Left ventricle myocardium inferior (tissue), 1 donor: ENCODE measurements around the gene OXA1L. TPM values are rescaled to one million over a fixed set of nuclear protein-coding genes. Genes with fewer than 3 reads are reported as not detected.

ENCODE experiments used
- DNase-seq: peaks from one replicate; pipeline ENCODE4 v3.0.0-alpha.2; 2020
- H3K27ac ChIP-seq: fragments of 200-600 bp; replicated peaks from 2 replicates; pipeline ENCODE4 v1.8.0; 2021
- H3K27me3 ChIP-seq: fragments of 200-600 bp; 2 replicates; pipeline ENCODE4 v1.8.0; 2021; ENCODE audit warnings: low read depth
- H3K36me3 ChIP-seq: fragments of 200-600 bp; 2 replicates; pipeline ENCODE4 v1.8.0; 2021
- H3K4me1 ChIP-seq: fragments of 200-600 bp; 2 replicates; pipeline ENCODE4 v1.8.0; 2021
- H3K4me3 ChIP-seq: fragments of 200-600 bp; 2 replicates; pipeline ENCODE4 v1.8.0; 2021; ENCODE audit warnings: mild to moderate bottlenecking, moderate library complexity
- H3K9me3 ChIP-seq: fragments of 200-600 bp; replicated peaks from 2 replicates; pipeline ENCODE4 v1.8.0; 2021
- CTCF ChIP-seq: fragments of 200-600 bp; IDR thresholded peaks from 2 replicates; pipeline ENCODE4 v1.8.0; 2021; ENCODE audit warnings: antibody characterized with exemption, mild to moderate bottlenecking, borderline replicate concordance
- intact Hi-C: fragments of 100-400 bp; cut with micrococcal nuclease; formaldehyde crosslinking; loops from one replicate; pipeline ENCODE4 v1.11.0; 2022
- total RNA-seq: library from RNA; stranded (reverse); fragmentation: NEBNext Ultra II Directional; extraction: Animal tissue kit (Norgen Biotek cat#: 25700); gene quantifications from one replicate; pipeline ENCODE4 v1.2.1, GENCODE V29; 2021
- donor health status: DM: no; HTN: yes; CAD: no; lungs with severe emphysema.

The OXA1L gene
- total RNA-seq, 1 donor from 2014 or later = 182 TPM

- intact Hi-C loops = loop anchor here (5.0 kb wide), 2 partner anchors 33 to 162 kb away; no protein-coding TSS in a partner anchor
- H3K4me1 ChIP-seq = peaks cover 45% of the 10 kb centered on the region
- no peak for TF ChIP-seq CTCF
- peak overlapping the region; percentile 55 for H3K4me3 ChIP-seq
- peak; percentile 55 for DNase-seq
- no peaks in the 10 kb centered on the region for H3K36me3 ChIP-seq
- no peaks in the 10 kb centered on the region for H3K9me3 ChIP-seq
- H3K27ac ChIP-seq = peak overlapping the region; percentile 63
- no peaks in the 10 kb centered on the region for H3K27me3 ChIP-seq
Measured at GRCh38 chr14:22819151-22819988, 52.9 kb downstream of the OXA1L start.

- Histone ChIP-seq H3K27me3 (no peaks in the 10 kb centered on the region), H3K9me3 (no peaks in the 10 kb centered on the region), H3K36me3 (no peaks in the 10 kb centered on the region), H3K4me1 (peaks cover 39% of the 10 kb centered on the region), H3K4me3 (no peak overlapping the region), H3K27ac (no peak overlapping the region)
- DNase-seq = no peak
- intact Hi-C loops = no loop called here
- no peak for TF ChIP-seq CTCF
Measured at GRCh38 chr14:22820731-22821130, 54.2 kb downstream of the OXA1L start.

GRCh38 chr14:22821193-22822015 is 54.9 kb downstream of the OXA1L start:
- DNase-seq = no peak
- H3K27me3 ChIP-seq = no peaks in the 10 kb centered on the region
- H3K9me3 ChIP-seq = no peaks in the 10 kb centered on the region
- H3K27ac ChIP-seq = no peak overlapping the region
- no peak overlapping the region for H3K4me3 ChIP-seq
- H3K4me1 ChIP-seq = peaks cover 39% of the 10 kb centered on the region
- intact Hi-C loops = no loop called here
- H3K36me3 ChIP-seq = no peaks in the 10 kb centered on the region
- TF ChIP-seq CTCF = no peak

GRCh38 chr14:22822016-22822570 is 55.6 kb downstream of the OXA1L start:
- no peak for TF ChIP-seq CTCF
- Histone ChIP-seq H3K27ac (peak overlapping the region; percentile 24), H3K36me3 (no peaks in the 10 kb centered on the region), H3K9me3 (no peaks in the 10 kb centered on the region), H3K4me3 (peak overlapping the region; percentile 62), H3K4me1 (peaks cover 39% of the 10 kb centered on the region), H3K27me3 (no peaks in the 10 kb centered on the region)
- intact Hi-C loops = no loop called here
- DNase-seq = no peak

Other genes with a start within 250 kb of the OXA1L start
- 118 TPM for gene DAD1, start 177.5 kb upstream of the OXA1L start, total RNA-seq
- gene ABHD4, start 168.4 kb upstream of the OXA1L start, total RNA-seq = 23.2 TPM
- not detected for gene OR6J1, start 122.3 kb upstream of the OXA1L start, total RNA-seq
- gene SLC7A7, start 48.7 kb downstream of the OXA1L start, total RNA-seq = 4.6 TPM
- gene MRPL52, start 63.2 kb downstream of the OXA1L start, total RNA-seq = 110 TPM
- gene MMP14, start 69.9 kb downstream of the OXA1L start, total RNA-seq = 22.1 TPM
- gene LRP10, start 105.1 kb downstream of the OXA1L start, total RNA-seq = 48.3 TPM
- gene REM2, start 116.5 kb downstream of the OXA1L start, total RNA-seq = not detected
- 42.1 TPM for gene RBM23, start 152.5 kb downstream of the OXA1L start, total RNA-seq
- gene PRMT5, start 162.7 kb downstream of the OXA1L start, total RNA-seq = 59.0 TPM
- gene HAUS4, start 190.4 kb downstream of the OXA1L start, total RNA-seq = 17.9 TPM
- 7.2 TPM for gene AJUBA, start 215.9 kb downstream of the OXA1L start, total RNA-seq
- gene C14orf93, start 243.5 kb downstream of the OXA1L start, total RNA-seq = 4.9 TPM